Activated CD8-positive, alpha-beta memory T cell treated with anti-CD3 and anti-CD28 coated beads, Interleukin-2, amount 50 U/mL, for 4 hours (primary cell): ENCODE data around the gene FGR.
A peak's percentile ranks its signal among the peaks of the same experiment; 100 is the strongest.
"Not testable (repeated sequence)": the region's sequence is repeated elsewhere in the genome, so short reads cannot be mapped to it uniquely, and the experiment has no call there.

Source experiments
- DNase-seq: peaks from one replicate; pipeline ENCODE4 v3.0.0-alpha.2; 2020

The FGR gene

DNA sequence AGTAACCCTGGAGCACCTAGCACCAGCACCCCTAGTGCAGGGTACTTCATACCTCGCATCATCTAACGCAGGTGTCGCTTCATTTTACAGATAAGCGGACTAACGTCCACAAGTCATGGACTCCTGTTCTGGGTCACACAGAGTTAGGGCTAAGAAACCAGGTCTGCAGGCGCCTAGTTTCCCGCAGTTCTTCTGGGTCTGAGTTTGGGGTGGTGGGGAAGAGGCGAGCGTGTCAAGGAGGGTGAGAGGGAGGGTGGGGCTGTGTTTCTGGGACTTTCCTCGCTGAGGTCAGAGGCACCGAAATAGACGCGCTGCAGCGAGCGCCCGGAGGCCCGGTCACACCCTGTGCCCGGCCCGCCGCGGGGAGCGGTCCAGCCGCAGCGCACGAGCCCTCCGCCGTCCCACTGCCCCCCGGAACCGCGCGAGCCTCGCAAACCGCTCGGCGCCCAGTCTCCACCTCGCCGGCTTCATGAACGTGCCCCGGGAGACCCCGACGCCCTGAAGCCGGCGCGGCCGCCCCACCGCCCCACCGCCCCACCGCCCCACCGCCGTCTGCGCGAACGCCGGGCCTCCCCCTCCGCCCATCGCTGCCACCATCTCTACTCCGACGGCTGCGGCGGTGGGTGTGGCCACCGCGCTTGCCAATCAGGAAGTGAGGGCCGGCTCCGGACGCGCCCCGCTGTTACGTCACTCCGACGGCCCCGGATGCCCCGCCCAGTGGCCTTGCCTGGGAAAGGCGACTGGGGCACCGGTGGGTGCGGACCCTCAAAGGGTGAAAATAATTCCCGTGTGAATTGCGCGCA lies 24.7 kb upstream of the FGR start:
- peak; percentile 83 for DNase-seq

DNA sequence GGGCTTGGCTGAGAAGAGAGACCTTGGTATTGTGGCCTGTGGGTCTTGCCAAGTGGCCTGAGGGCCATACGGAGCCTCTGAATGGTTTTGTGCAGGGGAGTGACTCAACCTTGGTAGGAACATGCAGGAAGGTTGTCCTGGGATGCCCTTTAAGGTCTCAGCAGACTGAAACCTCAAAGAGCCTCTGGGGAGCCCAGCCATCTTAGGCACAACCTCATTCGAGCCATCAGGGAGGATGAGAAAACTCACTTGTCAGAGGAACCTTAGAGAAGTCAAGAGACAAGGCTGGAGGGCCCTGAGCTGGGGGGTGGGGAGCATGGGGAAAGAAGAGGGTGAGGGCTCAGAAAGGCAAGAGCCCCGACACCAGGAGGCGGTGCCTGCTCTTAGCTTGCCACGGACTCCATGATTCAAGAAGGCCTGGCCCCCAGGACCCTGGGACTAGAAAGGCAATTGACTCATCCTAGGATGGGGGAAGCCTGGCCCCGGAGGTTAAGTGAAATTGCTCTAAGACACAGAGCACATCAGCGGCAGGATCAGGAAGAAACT lies 24.0 kb upstream of the FGR start:
- DNase-seq: no peak

DNA sequence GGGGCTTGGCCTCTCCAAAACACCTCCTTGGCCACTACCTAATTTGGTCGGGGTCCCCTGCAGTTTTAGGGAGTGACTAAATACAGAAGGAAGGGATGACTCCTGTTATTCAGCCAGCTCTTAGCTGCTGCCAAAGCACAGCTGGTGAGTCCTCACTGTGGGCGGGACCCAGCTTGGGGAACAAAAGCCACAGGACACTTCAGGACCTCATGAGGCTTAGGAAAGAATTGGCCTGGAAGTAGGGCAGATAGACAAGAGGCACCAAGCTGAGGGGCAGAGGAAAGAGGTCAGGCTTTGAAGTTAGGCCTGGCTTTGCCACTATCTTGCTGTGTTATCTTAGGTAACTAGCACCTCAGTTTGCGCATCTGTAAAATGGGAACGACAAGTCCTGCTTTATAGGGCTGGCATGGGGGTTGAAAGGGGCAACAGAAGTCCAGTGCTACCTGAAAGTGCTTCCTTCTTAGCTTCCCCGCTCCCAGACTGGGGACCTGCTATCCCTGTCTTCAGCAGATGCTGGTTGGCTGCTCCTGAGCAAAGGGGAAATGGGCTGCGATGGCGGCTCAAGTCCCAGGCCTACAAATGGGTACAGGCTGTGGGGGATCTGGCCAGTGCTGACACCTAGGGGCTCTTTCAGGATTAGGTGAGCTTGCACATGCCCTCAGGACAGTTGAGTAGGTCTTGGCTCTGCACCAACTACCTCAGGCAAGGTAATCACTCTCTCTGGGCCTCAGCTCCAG lies 21.3 kb upstream of the FGR start:
- DNase-seq: no peak

DNA sequence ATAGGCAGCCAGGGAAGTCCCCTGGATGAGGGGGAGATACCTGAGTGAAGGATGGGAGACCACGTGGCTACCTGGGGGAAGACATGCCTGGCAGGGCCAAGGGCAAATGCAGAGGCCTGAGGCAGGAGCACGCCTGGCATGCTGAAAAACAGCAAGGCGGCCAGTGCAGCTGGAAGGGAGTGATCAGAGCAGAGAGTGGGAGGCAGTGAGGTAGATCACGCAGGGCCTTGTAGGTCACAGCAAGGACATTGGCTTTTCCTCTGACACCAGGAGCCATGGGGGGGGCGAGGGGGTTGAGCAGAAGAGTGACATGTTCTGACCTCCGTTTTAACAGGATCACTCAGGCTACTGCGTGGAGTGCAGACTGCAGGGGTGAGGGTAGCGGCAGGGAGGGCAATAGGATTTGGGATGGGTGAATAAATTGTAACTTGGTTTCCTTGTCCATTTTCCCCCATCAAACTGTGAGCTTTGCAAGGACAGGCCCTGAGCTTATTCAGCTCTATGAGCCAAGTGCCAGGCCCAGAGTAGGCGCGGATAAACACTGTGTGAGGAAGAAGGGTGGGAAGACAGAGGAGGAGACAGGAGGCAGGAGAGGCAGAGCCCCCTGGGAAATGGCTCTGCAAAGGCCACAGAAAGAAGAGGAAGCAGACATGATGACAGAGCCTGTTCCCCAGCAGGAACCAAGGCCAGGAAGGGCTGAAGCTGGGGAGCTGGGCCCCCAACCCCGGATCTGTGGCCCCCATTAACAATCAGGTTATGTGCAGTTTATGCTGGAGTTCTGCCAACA lies 20.4 kb upstream of the FGR start:
- no peak for DNase-seq

DNA sequence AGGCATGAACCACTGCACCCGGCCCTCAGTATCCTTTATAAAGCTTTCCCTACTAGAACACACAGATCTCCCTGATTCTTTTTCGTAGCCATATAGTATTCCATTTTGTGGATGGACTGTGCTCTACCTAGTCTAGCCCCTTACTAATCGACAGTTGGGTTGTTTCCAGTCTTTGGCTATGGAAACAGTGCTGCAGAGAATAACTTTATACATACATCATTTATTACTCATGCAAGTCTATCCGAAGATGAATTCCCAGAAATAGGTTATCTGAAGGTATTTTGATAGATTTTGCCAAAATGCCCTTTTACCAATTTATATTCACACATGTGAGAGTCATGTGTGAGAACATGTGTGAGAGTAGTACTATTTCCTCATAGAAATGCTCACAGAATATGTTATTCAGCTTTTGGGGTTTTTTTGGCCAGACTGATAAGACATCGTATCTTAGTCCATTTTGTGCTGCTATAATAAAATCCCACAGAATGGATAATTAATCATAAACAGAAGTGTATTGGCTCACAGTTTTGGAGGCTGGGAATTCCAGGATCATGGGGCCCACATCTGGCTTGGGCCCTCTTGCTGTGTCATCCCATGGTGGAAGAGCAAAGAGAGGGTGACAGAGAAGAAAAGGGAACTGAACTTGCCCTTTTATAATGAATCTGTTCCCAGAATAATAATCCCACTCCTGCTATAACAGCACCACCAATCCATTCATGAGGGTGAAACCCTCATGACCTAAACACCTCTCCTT lies 17.3 kb upstream of the FGR start:
- DNase-seq: no peak

DNA sequence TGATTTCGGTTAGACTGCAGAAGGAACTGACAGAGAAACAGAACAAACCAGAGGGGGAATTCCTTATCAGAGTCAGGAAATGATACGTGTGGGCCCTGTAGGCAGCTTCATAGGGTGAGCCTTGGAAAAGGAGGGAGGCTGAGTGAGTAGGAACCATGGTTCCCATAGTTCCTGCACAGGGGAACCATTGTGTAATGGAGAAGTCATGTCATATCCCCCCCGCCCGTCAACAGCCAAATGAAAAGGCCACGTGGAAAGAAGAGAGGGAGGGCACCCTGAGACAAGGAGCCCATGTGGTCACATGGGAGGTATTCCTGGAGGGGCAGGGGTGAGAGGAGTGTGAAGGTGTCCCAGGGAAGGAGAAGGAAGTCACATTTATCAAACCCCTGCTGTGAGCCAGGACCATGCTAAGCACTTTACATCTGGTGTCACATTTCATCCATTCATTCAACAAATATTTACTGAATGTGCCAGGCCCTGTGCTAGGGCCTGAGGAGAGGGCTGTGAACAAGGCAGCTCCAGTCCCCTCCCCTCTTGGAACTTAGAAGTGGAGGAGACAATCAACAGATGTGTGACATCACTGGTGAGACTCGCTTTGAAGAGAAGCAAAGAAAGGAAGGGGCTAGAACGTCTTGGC lies 15.7 kb upstream of the FGR start:
- DNase-seq: no peak

DNA sequence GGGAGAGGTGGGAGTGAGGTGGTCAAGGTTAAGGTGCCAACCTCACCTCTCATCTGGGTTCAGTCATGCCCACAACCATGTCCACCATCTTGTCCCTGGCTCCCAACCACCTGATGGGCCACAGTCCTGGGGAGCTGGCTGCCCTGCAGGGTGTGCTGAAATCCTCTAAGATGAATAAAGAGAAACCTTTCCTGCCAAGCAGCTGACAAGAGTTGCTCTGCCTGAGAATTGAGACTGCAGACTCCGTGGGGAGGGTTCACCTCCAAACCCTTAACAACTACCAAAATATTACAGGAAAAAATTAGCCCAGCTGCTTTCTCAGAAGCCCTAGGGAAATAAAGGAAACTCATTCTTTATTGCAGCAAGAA lies 15.2 kb upstream of the FGR start:
- no peak for DNase-seq

DNA sequence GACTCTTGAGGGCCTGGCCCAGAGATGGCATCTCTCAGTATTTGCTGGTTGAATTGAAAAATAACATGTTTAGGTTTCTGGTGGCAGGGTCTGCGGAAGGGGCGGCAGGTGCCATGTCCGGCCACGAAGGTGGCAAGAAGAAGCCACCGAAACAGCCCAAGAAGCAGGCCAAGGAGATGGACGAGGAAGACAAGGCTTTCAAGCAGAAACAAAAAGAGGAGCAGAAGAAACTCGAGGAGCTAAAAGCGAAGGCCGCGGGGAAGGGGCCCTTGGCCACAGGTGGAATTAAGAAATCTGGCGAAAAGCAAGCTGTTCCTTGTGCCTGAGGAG lies 14.3 kb upstream of the FGR start:
- DNase-seq: no peak

DNA sequence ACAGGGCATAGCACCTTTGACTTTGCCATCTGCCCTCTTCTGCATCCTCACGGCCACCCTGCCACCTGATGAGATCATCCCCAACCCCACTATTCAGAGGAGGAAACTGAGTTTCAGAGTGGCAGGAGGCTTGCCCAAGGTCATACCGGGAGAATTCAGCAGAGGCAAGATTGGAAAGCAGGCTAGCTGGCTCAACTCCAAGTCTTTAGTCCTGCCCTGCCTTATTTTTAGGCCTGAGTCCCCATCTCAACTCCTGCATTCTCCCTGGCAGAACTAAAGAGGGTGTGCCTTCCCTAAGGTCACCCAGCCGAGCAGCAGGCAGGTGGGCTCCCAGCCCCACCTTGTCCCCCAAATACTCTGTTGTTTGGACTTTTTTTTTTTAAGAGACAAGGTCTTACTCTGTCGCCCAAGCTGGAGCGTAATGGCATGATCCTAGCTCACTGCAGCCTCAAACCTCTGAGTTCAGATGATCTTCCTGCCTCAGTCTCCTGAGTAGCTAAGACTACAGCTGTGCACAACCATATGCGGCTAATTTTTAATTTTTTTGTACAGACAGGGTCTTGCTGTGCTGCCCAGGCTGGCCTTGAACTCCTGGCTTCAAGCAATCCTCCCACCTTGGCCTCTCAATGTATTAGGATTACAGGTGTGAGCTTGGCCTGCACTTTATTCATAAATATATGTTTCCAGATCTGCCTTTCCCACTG lies 13.8 kb upstream of the FGR start:
- no peak for DNase-seq

DNA sequence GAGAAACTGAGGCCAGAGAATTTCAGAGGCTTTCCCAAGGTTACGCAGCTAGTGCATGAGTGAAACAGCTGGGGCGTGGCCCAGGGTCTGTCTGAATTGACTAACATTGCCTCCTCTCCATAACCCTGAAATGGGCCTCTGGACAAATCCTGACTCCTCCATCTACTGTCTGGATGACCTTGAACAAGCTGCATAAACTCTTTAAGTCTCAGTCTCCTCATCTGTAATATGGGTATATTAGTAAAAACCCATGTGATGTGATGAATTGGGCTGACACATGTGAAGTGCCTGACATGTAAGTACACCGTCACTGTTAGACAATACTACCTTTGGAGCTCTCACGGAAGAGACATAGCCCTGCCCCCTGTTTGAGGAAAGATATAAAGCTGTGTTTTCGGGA lies 12.3 kb upstream of the FGR start:
- no peak for DNase-seq

DNA sequence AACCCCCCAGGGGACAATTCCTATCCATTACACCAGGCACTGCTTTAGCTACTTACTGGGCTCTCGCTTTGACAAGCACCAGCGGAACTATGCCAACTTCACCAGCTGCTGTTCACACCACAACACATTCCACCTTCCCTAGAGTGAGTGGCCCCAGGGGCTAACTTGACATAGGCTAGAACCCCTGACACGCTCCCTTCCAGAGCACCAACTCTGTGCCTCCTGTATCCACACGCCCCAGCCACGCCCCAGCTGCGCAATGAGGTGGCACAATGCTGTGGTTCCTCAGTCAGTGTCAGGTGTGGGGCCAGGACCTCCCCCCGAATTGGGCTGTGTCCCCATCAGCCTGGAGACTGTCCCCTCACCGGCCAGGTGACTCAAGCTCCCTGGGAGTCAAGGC lies 11.7 kb upstream of the FGR start:
- no peak for DNase-seq

DNA sequence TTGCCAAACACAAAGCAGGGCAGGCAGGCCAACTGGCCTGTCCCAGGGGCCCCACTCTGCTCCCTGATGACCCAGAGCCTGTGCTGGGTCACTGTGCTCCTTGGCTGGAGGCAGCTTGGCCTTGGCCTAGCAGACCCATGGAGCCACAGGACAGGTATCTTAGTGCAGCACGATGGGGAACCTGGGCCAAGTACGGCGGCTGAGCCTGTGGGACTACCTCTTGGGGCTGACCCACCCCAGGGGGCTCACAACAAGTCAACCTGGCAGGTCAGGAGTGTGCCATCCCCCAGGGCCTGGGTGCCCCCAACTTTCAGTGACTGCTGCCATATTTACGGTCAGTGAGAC lies 10.1 kb upstream of the FGR start:
- DNase-seq: no peak

DNA sequence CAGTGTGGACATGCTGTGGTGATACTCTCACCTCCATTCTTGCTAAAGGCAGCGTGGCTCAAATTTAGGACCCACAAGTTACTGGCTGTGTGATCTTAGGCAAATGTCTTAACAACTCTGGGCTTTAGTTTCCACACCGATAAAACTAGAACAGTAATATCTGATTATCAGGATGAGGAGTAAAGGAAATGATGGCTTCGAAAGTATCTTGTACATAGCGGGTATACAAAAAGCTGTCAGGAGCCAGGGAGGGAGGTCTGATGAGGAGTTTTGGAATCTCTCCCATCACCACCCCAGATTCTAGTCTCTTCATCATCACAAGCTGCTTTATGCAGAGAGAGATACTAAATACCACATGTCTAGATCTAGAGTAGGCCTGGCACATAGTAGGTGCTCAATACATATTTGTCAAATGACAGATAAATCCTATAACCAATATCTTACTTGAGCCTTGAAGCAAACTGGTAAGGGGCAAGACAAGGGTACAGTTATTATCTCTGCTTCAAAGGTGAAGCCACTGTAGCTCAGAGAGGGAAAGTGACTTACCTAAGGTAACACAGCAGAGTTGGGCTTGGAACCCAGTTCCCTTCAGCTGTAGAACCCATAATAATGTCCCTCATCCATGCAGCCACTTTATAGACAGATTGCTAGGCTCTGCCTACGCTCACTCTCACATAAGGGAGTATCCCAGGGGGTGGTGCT lies 9.5 kb upstream of the FGR start:
- DNase-seq: no peak

DNA sequence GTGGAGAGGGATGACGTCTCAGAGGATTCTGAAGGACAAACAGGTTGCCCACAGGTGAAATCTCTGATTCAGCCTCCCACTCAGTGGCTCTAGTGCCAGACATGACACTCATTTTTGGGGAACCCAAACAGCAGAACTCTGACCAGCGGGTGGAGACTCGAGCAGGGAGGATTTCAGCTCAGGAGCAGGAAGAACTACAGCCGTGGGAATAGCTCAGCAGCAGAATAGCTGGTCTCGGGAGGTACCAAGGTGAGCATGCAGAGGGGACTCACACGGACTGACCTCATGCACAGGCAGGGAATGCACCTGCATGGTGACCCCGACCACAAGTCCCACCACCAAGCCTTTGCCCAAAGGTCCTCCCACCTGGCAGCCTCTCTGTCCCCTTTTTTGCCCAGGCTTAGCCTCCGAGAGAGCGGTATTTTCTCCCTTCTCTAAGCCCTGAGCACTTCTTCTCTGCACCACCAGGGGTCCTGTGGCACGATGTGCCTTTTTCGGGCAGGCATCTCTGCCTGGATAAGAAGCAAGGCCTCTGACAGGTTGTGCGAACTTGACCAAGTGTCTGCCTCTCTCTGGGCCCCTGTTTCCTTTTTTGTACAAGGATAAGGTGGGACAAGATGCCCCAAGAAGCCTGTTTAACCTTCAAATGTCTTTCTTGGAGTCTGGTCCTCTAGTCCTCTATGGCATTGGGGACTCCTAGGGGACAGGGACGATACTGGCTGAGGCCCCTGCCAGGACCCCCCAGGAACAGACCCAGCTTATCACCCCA lies 8.8 kb upstream of the FGR start:
- peak; percentile 73 for DNase-seq

DNA sequence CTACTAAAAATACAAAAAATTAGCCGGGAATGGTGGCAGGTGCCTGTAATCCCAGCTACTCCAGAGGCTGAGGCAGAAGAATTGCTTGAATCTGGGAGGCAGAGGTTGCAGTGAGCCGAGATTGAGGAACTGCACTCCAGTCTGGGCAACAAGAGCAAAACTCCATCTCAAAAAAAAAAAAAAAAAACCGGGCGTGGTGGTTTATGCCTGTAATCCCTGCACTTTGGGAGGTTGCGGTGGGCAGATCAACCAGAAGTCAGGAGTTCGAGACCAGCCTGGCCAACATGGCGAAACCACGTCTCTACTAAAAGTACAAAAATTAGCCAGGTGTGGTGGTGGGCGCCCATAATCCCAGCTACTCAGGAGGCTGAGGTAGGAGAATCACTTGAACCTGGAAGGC lies 5.5 kb upstream of the FGR start:
- DNase-seq: not testable (repeated sequence)

DNA sequence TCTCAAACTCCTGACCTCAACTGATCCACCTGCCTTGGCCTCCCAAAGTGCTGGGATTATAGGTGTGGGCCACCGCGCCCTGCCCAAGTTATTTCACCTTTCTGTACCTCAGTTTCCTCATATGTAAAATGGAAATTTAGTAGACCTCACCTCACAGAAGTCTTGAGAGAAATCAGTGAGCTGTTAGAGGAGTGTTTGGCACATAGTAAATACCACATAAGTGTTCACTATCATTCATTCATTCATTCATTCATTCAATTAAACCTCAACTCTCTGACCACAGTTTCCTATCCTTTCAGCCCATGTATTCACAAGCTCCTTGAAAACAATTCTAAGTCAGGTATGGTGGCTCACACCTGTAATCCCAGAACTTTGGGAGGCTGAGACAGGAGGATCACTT lies 3.8 kb upstream of the FGR start:
- DNase-seq: no peak

DNA sequence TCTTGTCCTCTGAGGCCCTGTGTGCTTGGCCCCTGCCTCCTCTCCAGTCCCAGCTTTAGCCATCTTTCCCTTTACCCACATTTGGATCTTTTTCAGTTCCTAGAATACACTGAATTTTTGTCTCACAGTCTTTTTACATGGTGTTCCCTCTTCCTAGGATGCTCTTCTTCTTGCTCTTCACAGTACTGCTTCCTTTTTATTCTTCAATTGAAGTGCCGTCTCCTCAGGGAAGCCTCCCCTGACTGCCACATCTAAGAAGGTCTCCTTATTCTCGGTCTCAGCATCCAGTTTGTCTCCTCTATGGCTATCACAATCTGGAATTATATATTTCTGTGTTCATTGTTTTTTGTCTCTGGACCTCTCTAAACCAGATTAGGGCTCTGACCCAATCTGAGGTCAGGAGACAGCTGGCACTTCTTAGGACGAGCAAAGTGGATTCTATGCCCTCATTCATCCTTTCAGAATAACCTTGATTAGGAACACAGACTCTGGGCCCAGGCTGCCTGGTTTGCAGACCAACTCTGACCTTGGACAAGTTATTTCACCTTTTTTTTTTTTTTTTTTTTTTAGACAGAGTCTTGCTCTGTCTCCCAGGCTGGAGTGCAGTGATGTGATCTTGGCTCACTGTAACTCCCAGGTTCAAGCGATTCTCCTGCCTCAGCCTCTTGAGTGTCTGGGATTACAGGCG lies 3.2 kb upstream of the FGR start:
- DNase-seq: no peak

DNA sequence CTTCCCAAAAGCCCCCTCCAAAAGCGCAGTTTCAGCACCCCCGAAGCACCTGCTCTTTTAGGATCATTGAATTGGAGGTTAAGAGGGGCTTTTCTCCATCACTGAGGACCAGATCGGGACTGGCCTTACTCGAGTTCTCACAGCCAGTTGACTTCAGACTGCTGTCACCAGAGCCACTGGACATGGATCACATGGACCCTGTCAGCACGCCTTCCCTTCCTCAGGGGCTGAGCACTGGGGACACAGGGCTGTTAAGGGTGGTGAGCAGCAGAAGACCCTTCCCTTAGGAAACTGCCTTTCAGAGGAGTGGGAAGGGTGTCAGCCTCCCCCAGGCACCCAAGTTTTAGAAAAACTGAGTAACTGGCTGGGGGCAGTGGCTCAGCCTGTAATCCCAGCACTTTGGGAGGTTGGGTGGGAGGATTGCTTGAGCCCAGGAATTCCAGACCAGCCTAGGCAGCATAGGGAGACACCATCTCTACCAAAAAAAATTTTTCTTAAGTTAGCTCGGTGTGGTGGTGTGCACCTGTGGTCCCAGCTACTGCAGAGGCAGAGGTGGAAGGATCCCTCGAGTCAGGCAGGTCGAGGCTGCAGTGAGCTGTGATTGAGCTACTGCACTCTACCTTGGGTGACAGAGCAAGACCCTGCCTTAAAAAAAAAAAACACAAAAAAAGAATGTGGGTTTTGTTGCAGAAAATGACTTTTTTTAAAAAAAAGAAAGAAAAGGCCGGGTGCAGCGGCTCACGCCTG lies 584 bp upstream of the FGR start:
- no peak for DNase-seq
